ENCODE measurements around the gene KANK2.
"Not testable (repeated sequence)": the region's sequence is repeated elsewhere in the genome, so short reads cannot be mapped to it uniquely, and the experiment has no call there.

Gene KANK2

GRCh38 chr19:11172576-11172975, 24.8 kb downstream of the KANK2 start:
- no peak for DNase-seq (ENCODE audit: low spot score)

GRCh38 chr19:11171144-11171543, 26.2 kb downstream of the KANK2 start:
- no peak for DNase-seq (ENCODE audit: low spot score)

GRCh38 chr19:11169896-11170678, 27.3 kb downstream of the KANK2 start:
- no peak for DNase-seq (ENCODE audit: low spot score)

- no peak for DNase-seq (ENCODE audit: low spot score)
Observed at GRCh38 chr19:11168568-11168967, 28.8 kb downstream of the KANK2 start.

DNA sequence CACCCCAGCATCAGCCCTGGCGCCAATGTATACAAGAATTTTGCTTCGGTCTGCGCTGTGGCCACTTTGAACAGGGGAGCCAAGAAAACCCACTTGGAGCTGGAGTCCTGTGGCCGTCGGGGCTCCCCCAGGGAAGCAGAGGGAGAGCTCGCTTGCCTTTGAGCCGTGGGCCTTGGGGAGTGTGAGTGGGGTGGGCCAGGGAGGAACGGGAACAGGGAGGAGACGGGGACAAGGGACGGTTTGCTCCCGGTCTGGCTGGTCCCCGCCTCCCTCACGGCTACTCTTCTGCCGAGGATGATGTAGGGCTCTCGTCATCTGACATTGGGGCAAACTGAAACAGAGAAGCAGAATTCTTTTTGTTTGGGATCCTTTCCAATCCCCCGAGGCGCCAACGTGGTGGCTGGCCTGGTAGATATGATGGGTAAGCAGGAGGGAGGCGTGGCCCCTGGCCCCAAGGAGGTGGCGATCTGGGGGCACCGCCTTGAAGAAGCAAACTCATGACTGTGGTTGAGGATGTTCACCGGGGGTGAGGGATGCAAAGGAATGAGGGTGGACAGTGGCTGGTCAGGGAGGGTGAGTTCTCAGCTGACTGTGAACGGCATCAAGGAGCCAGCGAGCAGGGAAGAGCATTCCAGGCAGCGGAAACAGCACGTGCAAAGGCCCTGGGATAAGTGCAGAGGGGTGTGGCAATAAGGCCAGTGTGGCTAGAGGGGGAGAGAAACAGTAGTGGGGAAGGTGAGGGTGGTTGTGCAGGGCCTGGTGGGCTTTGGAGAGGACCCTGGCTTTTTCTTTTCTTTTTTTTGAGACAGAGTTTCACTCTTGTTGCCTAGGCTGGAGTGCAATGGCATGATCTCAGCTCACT, 30.8 kb downstream of the KANK2 start:
- DNase-seq (ENCODE audit: low spot score) = peak; percentile 69

DNA sequence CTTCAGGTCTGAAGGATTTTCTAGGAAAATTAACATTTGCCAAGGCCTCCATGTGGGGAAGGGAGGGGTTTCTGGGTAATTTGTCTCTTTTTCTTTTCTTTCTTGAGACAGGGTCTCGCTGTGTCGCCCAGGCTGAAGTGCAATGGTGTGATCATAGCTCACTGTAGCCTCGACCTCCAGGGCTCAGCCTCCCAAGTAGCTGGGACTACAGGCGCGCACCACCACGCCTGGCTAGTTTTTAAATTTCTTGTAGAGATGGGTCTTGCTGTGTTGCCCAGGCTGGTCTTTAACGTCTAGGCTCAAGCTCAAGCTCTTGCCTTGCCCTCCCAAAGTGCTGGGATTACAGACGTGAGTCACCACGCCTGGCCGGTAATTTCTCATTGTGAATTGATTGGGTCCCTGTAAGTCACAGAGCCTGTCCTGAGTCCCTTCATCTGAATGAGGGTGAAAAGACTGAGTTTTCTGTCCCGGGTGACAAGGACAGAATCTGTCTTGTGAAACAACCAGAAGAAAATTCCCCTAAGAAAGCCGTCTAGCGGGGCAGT, 31.8 kb downstream of the KANK2 start:
- DNase-seq (ENCODE audit: low spot score) = no peak

GRCh38 chr19:11164879-11165406, 32.4 kb downstream of the KANK2 start:
- peak; percentile 91 for DNase-seq (ENCODE audit: low spot score)

GRCh38 chr19:11164296-11164695, 33.0 kb downstream of the KANK2 start:
- DNase-seq (ENCODE audit: low spot score) = no peak

DNA sequence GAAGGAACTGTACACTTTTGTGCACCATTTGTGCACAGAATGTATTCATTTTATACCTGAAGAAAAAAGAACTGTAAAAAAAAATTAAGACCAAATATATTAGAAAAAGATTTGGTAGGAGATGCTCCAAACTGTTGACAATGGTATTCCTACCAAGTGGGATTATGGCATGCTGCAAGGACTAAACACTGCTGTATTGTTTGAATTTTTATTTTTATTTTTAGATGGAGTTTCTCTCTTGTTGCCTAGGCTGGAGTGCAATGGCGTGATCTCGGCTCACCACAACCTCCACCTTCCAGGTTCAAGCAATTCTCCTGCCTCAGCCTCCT, 36.9 kb downstream of the KANK2 start:
- not testable (repeated sequence) for DNase-seq (ENCODE audit: low spot score)

- DNase-seq (ENCODE audit: low spot score) = no peak
Observed at GRCh38 chr19:11159598-11160439, 37.5 kb downstream of the KANK2 start.

GRCh38 chr19:11155373-11156120, 41.8 kb downstream of the KANK2 start, which contains the start of gene SPC24:
TSS of gene SPC24 (minus strand) at chr19:11155782. CDS start at chr19:11155776, 6 bp downstream.
- DNase-seq (ENCODE audit: low spot score) = peak; percentile 96

- no peak for DNase-seq (ENCODE audit: low spot score)
Observed at GRCh38 chr19:11154683-11155047, 42.7 kb downstream of the KANK2 start.

DNA sequence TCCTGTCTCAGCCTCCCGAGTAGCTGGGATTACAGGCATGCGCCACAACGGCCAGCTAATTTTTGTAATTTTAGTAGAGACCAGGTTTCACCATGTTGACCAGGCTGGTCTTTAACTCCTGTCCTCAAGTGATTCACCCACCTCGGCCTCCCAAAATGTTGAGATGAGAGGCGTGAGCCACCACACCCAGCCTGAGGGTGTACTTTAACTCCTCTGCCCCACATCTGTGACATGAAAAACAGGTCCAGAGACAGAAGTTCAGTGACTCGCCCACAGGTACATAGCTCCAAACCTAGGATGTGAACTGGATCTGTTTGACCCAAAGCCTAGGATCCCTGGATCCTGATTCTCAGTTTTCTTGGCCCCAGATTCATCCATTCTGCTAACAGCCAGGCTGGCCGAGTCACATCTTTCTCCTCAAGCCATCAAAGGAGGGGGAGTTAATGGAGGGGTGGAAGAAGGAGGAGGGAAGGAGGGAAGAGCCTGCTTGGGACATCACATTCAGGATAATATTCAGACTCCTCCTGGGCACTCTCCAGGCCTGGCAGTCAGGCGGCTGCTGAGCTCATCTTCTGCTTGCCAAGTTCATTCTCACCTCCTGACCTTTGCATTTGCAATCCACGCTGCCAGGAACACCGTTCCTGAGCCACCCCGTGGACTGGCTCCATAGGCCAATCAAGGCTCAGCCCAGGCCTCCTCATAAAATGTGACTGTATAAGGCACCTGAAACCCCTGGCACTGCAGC, 44.9 kb downstream of the KANK2 start:
- DNase-seq (ENCODE audit: low spot score) = no peak

- no peak for DNase-seq (ENCODE audit: low spot score)
Observed at GRCh38 chr19:11151181-11151580, 46.2 kb downstream of the KANK2 start.

GRCh38 chr19:11148001-11148400, 49.3 kb downstream of the KANK2 start:
- no peak for DNase-seq (ENCODE audit: low spot score)

GRCh38 chr19:11145536-11145924, 51.8 kb downstream of the KANK2 start:
- DNase-seq (ENCODE audit: low spot score) = no peak

- DNase-seq (ENCODE audit: low spot score) = peak; percentile 92
Observed at GRCh38 chr19:11142528-11143171, 54.7 kb downstream of the KANK2 start.

- no peak for DNase-seq (ENCODE audit: low spot score)
Observed at GRCh38 chr19:11141937-11142527, 55.3 kb downstream of the KANK2 start.

DNA sequence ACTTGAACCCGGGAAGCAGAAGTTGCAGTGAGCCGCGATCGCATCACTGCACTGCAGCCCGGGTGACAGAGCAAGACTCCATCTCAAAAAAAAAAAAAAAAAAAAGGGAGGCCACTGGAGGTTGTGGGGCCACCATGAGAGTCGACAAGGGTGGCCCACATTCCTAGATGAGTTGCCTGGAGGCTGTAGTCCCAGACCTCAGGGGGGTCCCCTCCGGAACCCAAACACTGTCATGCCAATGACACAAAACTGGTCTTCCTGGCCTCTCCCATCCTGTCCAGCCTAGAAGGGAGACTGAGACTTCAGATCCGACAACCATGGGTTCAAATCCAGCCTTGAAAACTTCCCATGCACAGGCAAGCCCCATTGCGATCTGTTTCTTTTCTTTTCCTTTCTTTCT, 56.4 kb downstream of the KANK2 start:
- DNase-seq (ENCODE audit: low spot score) = no peak
